Measurements from ENCODE around the gene PANK1.

The PANK1 gene

DNA sequence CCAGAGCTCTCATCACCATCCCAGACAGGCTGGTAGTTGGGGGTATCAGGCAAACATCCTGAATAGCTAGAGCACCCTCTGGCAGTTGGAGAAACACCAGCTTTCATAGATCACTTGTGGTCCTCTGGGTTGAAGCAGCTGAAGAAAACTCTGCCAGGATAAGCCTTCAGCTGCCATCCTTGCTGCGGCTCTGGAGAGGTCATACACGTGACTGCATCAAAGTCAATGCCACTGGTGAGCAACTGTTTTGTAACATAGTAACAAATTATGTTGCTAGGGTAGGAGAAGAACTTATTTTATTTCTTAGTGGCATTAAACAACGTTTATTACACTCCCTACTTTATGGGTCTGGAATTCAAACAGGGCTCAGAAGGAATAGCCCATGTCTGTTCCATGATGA is 19.2 kb upstream of the PANK1 start:
- TF ChIP-seq, protein P1, sequence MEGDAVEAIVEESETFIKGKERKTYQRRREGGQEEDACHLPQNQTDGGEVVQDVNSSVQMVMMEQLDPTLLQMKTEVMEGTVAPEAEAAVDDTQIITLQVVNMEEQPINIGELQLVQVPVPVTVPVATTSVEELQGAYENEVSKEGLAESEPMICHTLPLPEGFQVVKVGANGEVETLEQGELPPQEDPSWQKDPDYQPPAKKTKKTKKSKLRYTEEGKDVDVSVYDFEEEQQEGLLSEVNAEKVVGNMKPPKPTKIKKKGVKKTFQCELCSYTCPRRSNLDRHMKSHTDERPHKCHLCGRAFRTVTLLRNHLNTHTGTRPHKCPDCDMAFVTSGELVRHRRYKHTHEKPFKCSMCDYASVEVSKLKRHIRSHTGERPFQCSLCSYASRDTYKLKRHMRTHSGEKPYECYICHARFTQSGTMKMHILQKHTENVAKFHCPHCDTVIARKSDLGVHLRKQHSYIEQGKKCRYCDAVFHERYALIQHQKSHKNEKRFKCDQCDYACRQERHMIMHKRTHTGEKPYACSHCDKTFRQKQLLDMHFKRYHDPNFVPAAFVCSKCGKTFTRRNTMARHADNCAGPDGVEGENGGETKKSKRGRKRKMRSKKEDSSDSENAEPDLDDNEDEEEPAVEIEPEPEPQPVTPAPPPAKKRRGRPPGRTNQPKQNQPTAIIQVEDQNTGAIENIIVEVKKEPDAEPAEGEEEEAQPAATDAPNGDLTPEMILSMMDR (IDR thresholded peaks at IDR 0.05; ENCODE audit: borderline replicate concordance, insufficient read depth, low read depth, low read length) = no peak
- H3K4me3 ChIP-seq (ENCODE audit: low read depth, low read length) = no peak overlapping the region

DNA sequence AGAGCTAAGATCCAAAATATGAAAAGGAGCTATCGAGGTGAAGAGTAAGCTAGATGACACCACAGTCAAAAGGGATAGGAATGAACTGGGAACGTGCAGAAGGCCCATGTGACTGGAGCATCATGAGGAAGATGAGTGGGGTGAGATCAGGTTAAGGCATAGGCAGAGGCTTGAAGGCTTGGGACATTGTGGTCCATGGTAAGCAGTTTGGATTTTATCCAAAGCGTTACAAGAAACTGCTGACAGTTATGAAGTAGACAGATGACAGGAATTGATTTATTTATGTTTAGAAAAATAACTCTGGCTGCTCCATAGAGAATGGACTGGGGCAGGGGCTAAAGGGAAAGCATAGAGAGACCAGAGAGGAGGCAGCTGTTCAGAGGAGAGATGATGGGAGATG is 18.1 kb upstream of the PANK1 start:
- no peak overlapping the region for H3K4me3 ChIP-seq (ENCODE audit: low read depth, low read length)
- TF ChIP-seq, protein P1 (IDR thresholded peaks at IDR 0.05; ENCODE audit: borderline replicate concordance, insufficient read depth, low read depth, low read length) = no peak

DNA sequence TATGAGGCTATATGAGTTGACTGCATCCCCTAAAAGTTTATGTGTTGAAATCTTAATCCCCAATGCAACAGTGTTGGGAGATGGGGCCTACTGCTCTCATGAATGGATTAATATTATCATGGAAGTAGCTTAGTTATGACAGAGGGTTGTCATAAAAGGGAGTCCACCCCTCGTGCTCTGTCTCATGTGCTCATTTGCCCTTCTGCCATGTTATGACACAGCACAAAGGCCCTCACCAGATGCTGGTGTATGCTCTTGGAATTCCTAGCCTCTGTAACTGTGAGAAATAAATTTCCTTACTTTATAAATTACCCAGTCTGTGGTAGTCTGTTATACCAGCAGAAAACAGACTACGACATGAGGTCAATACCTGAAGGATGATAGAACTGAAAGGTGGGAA is 17.6 kb upstream of the PANK1 start:
- H3K4me3 ChIP-seq (ENCODE audit: low read depth, low read length) = no peak overlapping the region
- TF ChIP-seq, protein P1 (IDR thresholded peaks at IDR 0.05; ENCODE audit: borderline replicate concordance, insufficient read depth, low read depth, low read length) = no peak

DNA sequence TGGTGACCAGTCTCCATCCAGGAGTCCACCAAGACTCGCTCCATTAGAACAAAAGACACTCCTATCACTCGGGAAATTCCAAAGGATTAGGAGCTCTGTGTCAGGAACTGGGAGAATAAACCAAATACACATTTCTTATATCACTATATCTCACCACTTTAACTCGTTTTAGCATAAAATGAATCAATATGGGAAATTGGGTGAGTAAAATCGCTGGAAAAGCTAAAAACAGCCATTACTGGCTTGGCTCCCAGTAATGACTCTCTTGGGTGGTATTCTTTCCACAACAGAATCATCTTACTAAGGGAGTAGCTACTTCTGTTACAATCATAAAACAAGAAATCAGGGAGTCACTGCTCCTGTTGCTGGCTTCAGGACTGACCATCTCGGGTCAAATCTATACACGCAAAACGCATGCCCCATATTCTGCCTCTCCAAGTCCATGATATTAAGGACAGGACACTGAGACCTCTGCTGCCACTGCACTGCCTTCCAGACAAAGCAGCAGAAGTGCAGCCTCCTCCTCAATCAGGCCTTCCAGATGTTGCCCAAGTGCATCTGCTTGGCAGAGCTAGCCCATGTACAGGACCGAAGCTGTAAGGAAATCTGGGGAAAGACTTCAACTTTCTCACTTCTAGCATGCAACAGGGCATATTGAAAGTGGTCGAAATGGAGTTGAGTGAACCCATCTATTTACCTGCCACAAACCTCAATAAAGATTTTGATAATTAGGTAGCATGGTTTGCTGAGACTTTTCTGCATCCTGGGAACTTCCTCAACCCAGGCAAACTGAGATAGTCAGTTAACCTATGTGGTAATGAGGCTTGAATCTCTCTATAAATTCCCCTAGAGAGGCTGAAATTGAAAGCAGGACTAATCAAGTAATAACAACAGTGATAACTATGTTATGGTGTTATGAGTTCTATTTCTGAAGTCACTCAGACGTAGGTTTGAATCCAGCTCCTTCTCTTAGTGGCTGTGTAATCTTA is 14.4 kb upstream of the PANK1 start:
- TF ChIP-seq, protein P1 (IDR thresholded peaks at IDR 0.05; ENCODE audit: borderline replicate concordance, insufficient read depth, low read depth, low read length) = no peak
- no peak overlapping the region for H3K4me3 ChIP-seq (ENCODE audit: low read depth, low read length)

DNA sequence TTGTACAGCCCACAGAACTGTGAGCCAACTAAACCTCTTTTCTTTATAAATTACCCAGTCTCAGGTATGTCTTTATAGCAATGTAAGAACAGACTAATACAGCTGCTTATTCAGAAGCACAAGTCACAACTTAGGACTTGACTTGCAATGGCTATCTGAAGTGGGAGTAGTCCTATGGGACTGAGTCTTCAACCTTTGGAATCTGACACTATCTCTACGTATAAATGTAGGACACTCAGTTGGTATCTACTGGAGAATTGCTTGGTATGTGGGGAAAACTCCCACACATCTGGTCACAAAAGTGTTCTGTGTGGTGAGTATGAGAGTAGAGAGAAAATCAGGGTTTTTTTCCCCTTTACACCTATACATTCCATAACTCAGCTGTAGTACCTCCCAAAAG is 12.3 kb upstream of the PANK1 start:
- TF ChIP-seq, protein P1 (IDR thresholded peaks at IDR 0.05; ENCODE audit: borderline replicate concordance, insufficient read depth, low read depth, low read length) = no peak
- no peak overlapping the region for H3K4me3 ChIP-seq (ENCODE audit: low read depth, low read length)

DNA sequence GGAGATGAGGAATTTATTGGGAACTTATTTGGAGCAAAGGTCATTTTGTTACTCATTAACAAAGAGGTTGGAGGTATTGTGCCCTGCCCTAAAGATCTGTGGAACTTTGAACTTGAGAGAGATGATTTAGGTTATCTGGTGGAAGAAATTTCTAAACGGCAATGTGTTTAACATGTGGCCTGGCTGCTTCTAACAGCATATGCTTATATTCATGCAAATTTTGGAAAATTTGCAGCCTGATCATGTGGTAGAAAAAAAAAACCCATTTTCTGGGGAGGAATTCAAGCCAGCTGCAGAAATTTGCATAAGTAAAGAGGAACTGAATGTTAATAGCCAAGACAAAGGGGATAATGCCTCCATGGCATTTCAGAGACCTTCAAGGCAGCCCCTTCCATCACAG is 10.7 kb upstream of the PANK1 start:
- no peak overlapping the region for H3K4me3 ChIP-seq (ENCODE audit: low read depth, low read length)
- TF ChIP-seq, protein P1 (IDR thresholded peaks at IDR 0.05; ENCODE audit: borderline replicate concordance, insufficient read depth, low read depth, low read length) = no peak

DNA sequence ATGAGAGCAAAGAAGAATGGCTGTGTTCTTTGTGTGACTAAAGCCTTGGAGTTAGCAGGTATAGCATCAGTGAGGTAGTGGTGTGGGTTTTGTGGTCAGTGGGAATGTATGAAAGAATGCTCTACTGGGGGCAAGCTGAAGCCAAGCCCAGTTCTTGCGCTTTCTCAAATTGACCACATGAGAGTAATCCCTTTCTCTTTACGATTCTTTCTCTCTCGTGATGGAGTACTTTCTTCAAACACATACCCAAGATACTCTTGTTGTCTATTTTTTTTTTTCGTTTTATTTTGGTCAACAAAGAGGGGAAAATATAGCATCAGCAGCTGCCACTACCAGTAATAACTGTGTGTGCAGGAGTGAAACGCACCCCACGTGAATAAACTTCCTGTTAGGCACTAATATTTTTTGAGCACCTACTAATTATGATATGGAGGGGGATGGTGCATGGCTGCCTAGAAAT is 8.4 kb upstream of the PANK1 start:
- no peak overlapping the region for H3K4me3 ChIP-seq (ENCODE audit: low read depth, low read length)

More for the DNA sequence above, 8.4 kb upstream of the PANK1 start:
- TF ChIP-seq, protein P1 (IDR thresholded peaks at IDR 0.05; ENCODE audit: borderline replicate concordance, insufficient read depth, low read depth, low read length) = no peak

All from GM12875 (cell line).